ENCODE measurements around the gene S1PR2. TPM values are rescaled to one million over a fixed set of nuclear protein-coding genes. Genes with fewer than 3 reads are reported as not detected.

S1PR2 gene
- total and polyA plus RNA-seq, 2 donors (not counting 3 experiments of a cell fraction or from before 2014, with no cell fraction given), result 0.70 to 1.0 TPM

- Histone ChIP-seq H3K4me3 (replicated peaks in 1 of 3; ENCODE audit: insufficient read depth in 1 of 3, low read depth in 1 of 3, low read length in 3 of 3) (no peak overlapping the region), H3K4me1 (ENCODE audit: control insufficient read depth, extremely low read depth, insufficient read depth, low read length) (peaks cover 8% of the 10 kb centered on the region), H3K9me3 (replicated peaks; ENCODE audit: control insufficient read depth, insufficient read depth, low read length) (no peaks in the 10 kb centered on the region), H3K9ac (replicated peaks; ENCODE audit: extremely low read depth, insufficient read depth, low read length) (no peak overlapping the region), H3K79me2 (ENCODE audit: control insufficient read depth, insufficient read depth, low read length) (peaks cover 19% of the 10 kb centered on the region), H3K9me1 (replicated peaks; ENCODE audit: control insufficient read depth, extremely low read depth, insufficient read depth, low read length) (no peaks in the 10 kb centered on the region), H3K4me2 (ENCODE audit: insufficient read depth, low read length) (no peak overlapping the region), H3K36me3 (ENCODE audit: control insufficient read depth in 2 of 2, extremely low read depth in 1 of 2, insufficient read depth in 2 of 2, low read length in 2 of 2) (peaks cover 6 to 18% of the 10 kb centered on the region in 2 experiments), H3K27ac (ENCODE audit: insufficient read depth, low read depth, low read length) (no peak overlapping the region), H3K27me3 (ENCODE audit: control insufficient read depth in 2 of 2, insufficient read depth in 2 of 2, low read length in 2 of 2) (no peaks in the 10 kb centered on the region), H4K20me1 (replicated peaks; ENCODE audit: control insufficient read depth, extremely low read depth, insufficient read depth, low read length) (no peaks in the 10 kb centered on the region), H2AFZ (ENCODE audit: low read depth, low read length) (no peak overlapping the region)
- dilution Hi-C loops (cut with MboI; ENCODE audit: extremely low pct_ligation_motif_present, low sequenced_read_pairs), result no loop called here
- CTCF ChIA-PET, result interaction anchor here (6.2 to 10.0 kb wide), 2 partner anchors 14 to 134 kb away, joined by 127 to 606 read pairs; partner anchors contain the start of gene ICAM1
- FAIRE-seq, result no peak
- BruUV-seq (replicated peaks), result no TSS peak
- DNase-seq (ENCODE audit: low read depth, low spot score), result no peak
- TF ChIP-seq MYC (IDR thresholded peaks at IDR 0.05; ENCODE audit: low read depth, low read length) (no peak), MAX (IDR thresholded peaks at IDR 0.05; ENCODE audit: insufficient read depth, insufficient read length) (no peak), CTCF (IDR thresholded peaks at IDR 0.05; ENCODE audit: extremely low read depth in 1 of 2, insufficient read depth in 1 of 2, low read depth in 1 of 2, low read length in 2 of 2) (no peak), POLR2AphosphoS5 (IDR thresholded peaks at IDR 0.05; ENCODE audit: insufficient read depth, low read depth, low read length) (no peak), EZH2 (IDR thresholded peaks at IDR 0.05; ENCODE audit: borderline replicate concordance, low read depth, low read length, severe bottlenecking) (no peak), POLR2A (IDR thresholded peaks at IDR 0.05; ENCODE audit: low read depth, low read length) (no peak), GATA2 (IDR thresholded peaks at IDR 0.05; ENCODE audit: insufficient read depth, insufficient read length, low read depth, low read length) (no peak), JUN (IDR thresholded peaks at IDR 0.05; ENCODE audit: borderline replicate concordance, insufficient read depth, insufficient read length, low read depth) (no peak), FOS (IDR thresholded peaks at IDR 0.05; ENCODE audit: borderline replicate concordance, insufficient read depth, low read length) (no peak)
- intact Hi-C loops (cut with micrococcal nuclease), result no loop called here
- POLR2A ChIA-PET, result no interaction called here
These were observed 24.2 kb upstream of the S1PR2 start for GRCh38 chr19:10255358-10255757.
